Endothelial cell of umbilical vein (primary cell): ENCODE results near the gene ZSCAN2. TPM values are rescaled to one million over a fixed set of nuclear protein-coding genes. Genes with fewer than 3 reads are reported as not detected.

Source experiments
- BruUV-seq: library from RNA; stranded (reverse); fragments of 400-500 nt; replicated peaks from 2 replicates; lab custom pipeline; 2021; lab: Mats Ljungman, UMichigan
- CTCF ChIA-PET: fragments of 300-600, 350-600 bp; sonication (Branson Sonifier 250); formaldehyde crosslinking; loops from one replicate; lab custom pipeline; 2021; ENCODE audit warnings: antibody characterized with exemption, inconsistent platforms; lab: Charles Lee
- POLR2A ChIA-PET: fragments of 300-600, 350-600 bp; sonication (Branson Sonifier 250); formaldehyde crosslinking; loops from one replicate; lab custom pipeline; 2021; ENCODE audit warnings: antibody characterized with exemption, inconsistent platforms; lab: Charles Lee
- DNase-seq: peaks from one replicate; pipeline ENCODE4 v3.0.0-alpha.2; 2011; ENCODE audit warnings: low read depth, low spot score
- FAIRE-seq: peaks from 2 replicates; lab custom pipeline; 2011; peaks lifted over from hg19 to GRCh38; lab: Jason Lieb, UNC
- H2AFZ ChIP-seq: 2 replicates; pipeline ENCODE4 v1.6.0; 2012; ENCODE audit warnings: low read depth, low read length, control low read depth, inconsistent platforms
- H3K27ac ChIP-seq: 2 replicates; pipeline ENCODE4 v1.5.1; 2011; ENCODE audit warnings: low read depth, mild to moderate bottlenecking, control low read depth, low read length, moderate library complexity; ENCODE audit not compliant: insufficient read depth
- H3K27me3 ChIP-seq, 2 experiments: 2 replicates each; pipeline versions ENCODE4 v1.6.0 to v1.6.1; 2011; ENCODE audit warnings: low read length in 2 of 2, mixed read lengths in 1 of 2; ENCODE audit not compliant: control insufficient read depth in 2 of 2, insufficient read depth in 2 of 2
- H3K36me3 ChIP-seq, 2 experiments: 2 replicates in 1 of 2; 3 replicates in 1 of 2; pipeline ENCODE4 v1.5.1; 2011; ENCODE audit warnings: low read length in 2 of 2, mild to moderate bottlenecking in 1 of 2, moderate library complexity in 1 of 2; ENCODE audit not compliant: control insufficient read depth in 2 of 2, insufficient read depth in 2 of 2; ENCODE audit errors: extremely low read depth in 1 of 2
- H3K4me1 ChIP-seq: 3 replicates; pipeline ENCODE4 v1.5.1; 2011; ENCODE audit warnings: mild to moderate bottlenecking, low read length; ENCODE audit not compliant: control insufficient read depth, insufficient read depth; ENCODE audit errors: extremely low read depth
- H3K4me2 ChIP-seq: 2 replicates; pipeline ENCODE4 v1.6.1; 2011; ENCODE audit warnings: low read length, control low read depth, mixed read lengths; ENCODE audit not compliant: insufficient read depth
- H3K4me3 ChIP-seq, 3 experiments: fragments of 200-600 bp in 1 of 3; sonication (generic), shearing (Covaris generic) in 1 of 3; replicated peaks in 1 of 3; 2 replicates each; pipeline ENCODE4 v1.5.1; 2011 to 2016; ENCODE audit warnings: control low read depth in 3 of 3, low read length in 3 of 3, mild to moderate bottlenecking in 2 of 3, inconsistent platforms in 1 of 3, low read depth in 1 of 3, moderate library complexity in 1 of 3; ENCODE audit not compliant: insufficient read depth in 1 of 3
- H3K79me2 ChIP-seq: 2 replicates; pipeline ENCODE4 v1.6.0; 2012; ENCODE audit warnings: low read length, inconsistent platforms; ENCODE audit not compliant: control insufficient read depth, insufficient read depth
- H3K9ac ChIP-seq: replicated peaks from 2 replicates; pipeline ENCODE3; 2011; ENCODE audit warnings: low read length, control low read depth; ENCODE audit not compliant: insufficient read depth; ENCODE audit errors: extremely low read depth
- H3K9me1 ChIP-seq: replicated peaks from 3 replicates; pipeline ENCODE4 v1.6.0; 2011; ENCODE audit warnings: mild to moderate bottlenecking, low read length; ENCODE audit not compliant: control insufficient read depth, insufficient read depth; ENCODE audit errors: extremely low read depth
- H3K9me3 ChIP-seq: replicated peaks from 2 replicates; pipeline ENCODE4 v1.5.1; 2012; ENCODE audit warnings: low read length, inconsistent platforms; ENCODE audit not compliant: control insufficient read depth, insufficient read depth
- H4K20me1 ChIP-seq: replicated peaks from 2 replicates; pipeline ENCODE3; 2011; ENCODE audit warnings: mild to moderate bottlenecking, low read length; ENCODE audit not compliant: control insufficient read depth, insufficient read depth; ENCODE audit errors: extremely low read depth
- EZH2 ChIP-seq: IDR thresholded peaks from 2 replicates; pipeline ENCODE4 v1.6.1; 2012; ENCODE audit warnings: borderline replicate concordance, low read depth, mild to moderate bottlenecking, moderate library complexity, low read length, inconsistent platforms; ENCODE audit not compliant: severe bottlenecking
- FOS ChIP-seq: IDR thresholded peaks from 2 replicates; pipeline ENCODE4 v1.6.1; 2011; ENCODE audit warnings: mild to moderate bottlenecking, low read length, moderate library complexity, borderline replicate concordance; ENCODE audit not compliant: insufficient read depth
- GATA2 ChIP-seq: IDR thresholded peaks from 2 replicates; pipeline ENCODE4 v1.7.0; 2011; ENCODE audit warnings: low read depth, mild to moderate bottlenecking, moderate library complexity, mixed read lengths, low read length; ENCODE audit not compliant: insufficient read length, insufficient read depth
- JUN ChIP-seq: IDR thresholded peaks from 2 replicates; pipeline ENCODE4 v1.6.1; 2011; ENCODE audit warnings: borderline replicate concordance, low read depth; ENCODE audit not compliant: insufficient read length, insufficient read depth
- MAX ChIP-seq: IDR thresholded peaks from 2 replicates; pipeline ENCODE4 v1.6.1; 2011; ENCODE audit not compliant: insufficient read depth, insufficient read length
- MYC ChIP-seq: IDR thresholded peaks from one replicate; pipeline ENCODE4 v1.6.1; 2011; ENCODE audit warnings: mild to moderate bottlenecking, low read depth, low read length
- POLR2A ChIP-seq: IDR thresholded peaks from 2 replicates; pipeline ENCODE4 v1.6.1; 2012; ENCODE audit warnings: low read depth, mild to moderate bottlenecking, control low read depth, low read length
- POLR2AphosphoS5 ChIP-seq: IDR thresholded peaks from 2 replicates; pipeline ENCODE4 v1.6.1; 2012; ENCODE audit warnings: low read depth, mild to moderate bottlenecking, control low read depth, low read length, moderate library complexity; ENCODE audit not compliant: insufficient read depth
- dilution Hi-C: fragments of 300-500 bp; cut with MboI; formaldehyde crosslinking; loops from one replicate; pipeline ENCODE4 v1.15.0; 2019; ENCODE audit warnings: low sequenced_read_pairs; ENCODE audit not compliant: extremely low pct_ligation_motif_present
- intact Hi-C: fragments of 100-400 bp; cut with micrococcal nuclease; formaldehyde crosslinking; loops from one replicate; pipeline ENCODE4 v1.10.0; 2022
- polyA plus RNA-seq, 4 experiments: library from polyadenylated mRNA; depleted of rRNA in 3 of 4; stranded (reverse) in 3 of 4; unstranded in 1 of 4; fragments of >200 nt; gene quantifications; 2 replicates each; pipeline versions ENCODE4 v1.2.1 to v1.2.3, GENCODE V29; 2011 to 2012; ENCODE audit warnings: missing spikeins in 1 of 4
- total RNA-seq: library from RNA; stranded (reverse); gene quantifications from 2 replicates; pipeline ENCODE4 v1.2.3, GENCODE V29; 2021
- TF ChIP-seq, protein P1 (sequence below), 2 donors: IDR thresholded peaks; 1 replicate in 1 of 2; 2 replicates in 1 of 2; pipeline ENCODE4 v1.5.1; 2011; ENCODE audit warnings: low read length in 2 of 2, mild to moderate bottlenecking in 2 of 2, moderate library complexity in 2 of 2, control low read depth in 1 of 2, inconsistent platforms in 1 of 2, low read depth in 1 of 2; ENCODE audit not compliant: insufficient read depth in 1 of 2; ENCODE audit errors: extremely low read depth in 1 of 2

ZSCAN2 gene
- total and polyA plus RNA-seq, 2 donors (not counting 3 experiments of a cell fraction or from before 2014, with no cell fraction given): 12.9 to 13.5 TPM

- Histone ChIP-seq H3K9me3 (no peaks in the 10 kb centered on the region), H3K79me2 (peaks cover 12% of the 10 kb centered on the region), H3K36me3 (peaks cover 0 to 2% of the 10 kb centered on the region in 2 experiments), H3K9ac (peak overlapping the region; percentile 67), H3K27me3 (no peaks in the 10 kb centered on the region), H3K9me1 (no peaks in the 10 kb centered on the region), H3K27ac (peak overlapping the region; percentile 12), H2AFZ (peak overlapping the region; percentile 51), H4K20me1 (no peaks in the 10 kb centered on the region), H3K4me3 (peak overlapping the region; percentile 10 to 66 (median 44)), H3K4me2 (peak overlapping the region; percentile 90), H3K4me1 (peaks cover 26% of the 10 kb centered on the region)
- dilution Hi-C loops (no loop called here), intact Hi-C loops (no loop called here)
- ChIA-PET POLR2A (no interaction called here), CTCF (interaction anchor here (0.6 to 4.7 kb wide), 4 partner anchors 20 to 387 kb away, joined by 3 to 25 read pairs (median 6); partner anchors contain the start of gene WDR73)
- DNase-seq (no peak), FAIRE-seq (no peak)
- BruUV-seq: no TSS peak
- TF ChIP-seq EZH2 (no peak), GATA2 (no peak), FOS (no peak), POLR2AphosphoS5 (no peak)
Measured at GRCh38 chr15:84634228-84634837, 33.5 kb downstream of the ZSCAN2 start.

DNA sequence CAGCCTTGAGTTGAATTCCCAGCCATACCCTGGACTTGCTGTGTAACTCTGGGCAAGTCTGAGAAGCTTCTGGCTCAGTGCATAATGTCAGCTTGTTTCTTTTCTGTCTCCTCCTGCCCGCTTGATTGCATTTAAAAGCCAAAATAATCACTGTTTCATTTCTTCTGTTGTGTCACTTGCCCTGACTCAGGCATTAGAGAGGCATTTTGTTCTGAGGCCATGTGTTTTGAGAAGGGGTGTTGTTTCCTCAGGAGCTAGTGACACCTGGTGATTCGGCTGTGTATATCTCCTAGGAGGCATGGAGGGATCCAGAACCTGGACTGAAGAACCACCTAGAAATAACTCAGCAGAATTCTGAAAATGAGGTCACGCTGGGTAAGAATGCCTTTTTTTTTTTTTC lies 37.3 kb downstream of the ZSCAN2 start:
- Histone ChIP-seq H3K27ac (no peak overlapping the region), H3K9ac (no peak overlapping the region), H3K36me3 (peaks cover 3 to 16% of the 10 kb centered on the region in 2 experiments), H2AFZ (no peak overlapping the region), H3K9me3 (no peaks in the 10 kb centered on the region), H3K79me2 (peaks cover 3% of the 10 kb centered on the region), H3K4me2 (no peak overlapping the region), H3K4me1 (peaks cover 7% of the 10 kb centered on the region), H3K27me3 (no peaks in the 10 kb centered on the region), H3K4me3 (no peak overlapping the region), H3K9me1 (no peaks in the 10 kb centered on the region), H4K20me1 (no peaks in the 10 kb centered on the region)
- dilution Hi-C loops (no loop called here), intact Hi-C loops (loop anchor here (1.0 kb wide), 1 partner anchor 50 kb away; no protein-coding TSS in a partner anchor)
- BruUV-seq: no TSS peak
- POLR2A ChIA-PET: no interaction called here
- no peak for TF ChIP-seq POLR2A
- TF ChIP-seq JUN: no peak
- TF ChIP-seq FOS: no peak
- TF ChIP-seq MYC: no peak
- no peak for TF ChIP-seq MAX
- TF ChIP-seq EZH2: no peak
- TF ChIP-seq GATA2: no peak
- TF ChIP-seq POLR2AphosphoS5: no peak
- TF ChIP-seq, protein P1, sequence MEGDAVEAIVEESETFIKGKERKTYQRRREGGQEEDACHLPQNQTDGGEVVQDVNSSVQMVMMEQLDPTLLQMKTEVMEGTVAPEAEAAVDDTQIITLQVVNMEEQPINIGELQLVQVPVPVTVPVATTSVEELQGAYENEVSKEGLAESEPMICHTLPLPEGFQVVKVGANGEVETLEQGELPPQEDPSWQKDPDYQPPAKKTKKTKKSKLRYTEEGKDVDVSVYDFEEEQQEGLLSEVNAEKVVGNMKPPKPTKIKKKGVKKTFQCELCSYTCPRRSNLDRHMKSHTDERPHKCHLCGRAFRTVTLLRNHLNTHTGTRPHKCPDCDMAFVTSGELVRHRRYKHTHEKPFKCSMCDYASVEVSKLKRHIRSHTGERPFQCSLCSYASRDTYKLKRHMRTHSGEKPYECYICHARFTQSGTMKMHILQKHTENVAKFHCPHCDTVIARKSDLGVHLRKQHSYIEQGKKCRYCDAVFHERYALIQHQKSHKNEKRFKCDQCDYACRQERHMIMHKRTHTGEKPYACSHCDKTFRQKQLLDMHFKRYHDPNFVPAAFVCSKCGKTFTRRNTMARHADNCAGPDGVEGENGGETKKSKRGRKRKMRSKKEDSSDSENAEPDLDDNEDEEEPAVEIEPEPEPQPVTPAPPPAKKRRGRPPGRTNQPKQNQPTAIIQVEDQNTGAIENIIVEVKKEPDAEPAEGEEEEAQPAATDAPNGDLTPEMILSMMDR (IDR thresholded peaks at IDR 0.05; ENCODE audit: extremely low read depth in 1 of 2, insufficient read depth in 1 of 2, low read depth in 1 of 2, low read length in 2 of 2): no peak
- FAIRE-seq: no peak
- no peak for DNase-seq
- CTCF ChIA-PET: interaction anchor here (1.2 to 2.8 kb wide), 3 partner anchors 37 to 290 kb away, joined by 3 to 12 read pairs (median 4); partner anchors contain the start of gene ZSCAN2
